GM19324 (cell line): ENCODE data around the gene PDE4B.
"Not testable (repeated sequence)": the region's sequence is repeated elsewhere in the genome, so short reads cannot be mapped to it uniquely, and the experiment has no call there.

Experiments used
- ATAC-seq: cut with Tn5 transposase; IDR thresholded peaks from one replicate; pipeline ENCODE4 v1.9.1; 2021; ENCODE audit warnings: mild to moderate bottlenecking, moderate library complexity; ENCODE audit not compliant: unreplicated experiment, low FRiP score

The PDE4B gene

DNA sequence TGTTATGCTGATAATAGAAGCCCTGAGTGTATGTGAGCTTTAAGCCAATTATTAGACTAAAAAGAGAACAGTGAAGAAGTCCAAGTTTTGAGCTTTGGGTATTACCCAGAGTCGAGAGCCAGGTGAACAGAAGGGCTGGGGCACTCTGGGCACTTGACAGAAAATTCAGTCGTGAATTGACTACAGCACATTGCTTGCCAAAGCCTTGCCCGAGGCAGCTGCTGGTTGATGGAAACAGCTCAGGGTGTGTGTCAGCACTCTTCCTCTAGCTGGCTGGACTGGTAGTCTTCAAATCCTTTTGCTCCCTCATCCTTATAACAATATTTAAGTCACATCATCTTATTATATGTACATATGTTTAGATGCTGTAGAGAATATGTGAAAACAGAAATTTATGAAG is 21.3 kb downstream of the PDE4B start:
- ATAC-seq, result no peak

DNA sequence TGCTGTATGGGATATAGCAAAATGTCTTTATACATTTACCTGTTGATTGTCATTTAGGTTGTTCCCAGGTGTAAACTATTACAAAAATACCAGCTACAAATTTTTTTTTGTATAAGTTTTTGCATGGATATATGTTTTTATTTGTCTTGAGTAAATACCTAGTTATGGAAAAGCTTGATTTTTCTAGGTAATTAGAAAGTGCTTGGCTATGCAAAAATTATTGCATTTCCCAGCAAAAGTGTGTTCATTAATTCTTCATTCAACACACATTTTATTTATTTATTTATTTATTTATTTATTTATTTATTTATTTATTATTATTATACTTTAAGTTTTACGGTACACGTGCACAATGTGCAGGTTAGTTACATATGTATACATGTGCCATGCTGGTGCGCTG is 22.1 kb downstream of the PDE4B start:
- no peak for ATAC-seq

DNA sequence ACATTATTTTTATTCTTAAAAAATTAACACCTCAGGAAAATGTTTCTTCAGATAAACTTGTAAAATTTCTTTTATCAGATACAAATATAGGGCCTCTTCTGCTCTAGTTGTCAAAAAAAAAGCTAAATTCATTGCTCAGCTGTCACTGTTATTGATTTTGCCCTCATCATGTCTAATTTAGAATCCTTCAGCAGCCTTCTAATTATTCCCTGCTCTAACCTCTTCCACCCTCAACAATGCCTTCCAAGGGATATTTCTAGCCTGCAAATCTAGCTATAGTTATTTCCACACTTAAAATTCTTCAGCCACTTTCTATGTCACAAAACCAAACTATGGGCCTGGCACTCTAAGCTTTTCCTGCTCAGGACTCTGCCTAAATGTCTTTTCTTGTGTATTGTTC is 25.2 kb downstream of the PDE4B start:
- no peak for ATAC-seq

DNA sequence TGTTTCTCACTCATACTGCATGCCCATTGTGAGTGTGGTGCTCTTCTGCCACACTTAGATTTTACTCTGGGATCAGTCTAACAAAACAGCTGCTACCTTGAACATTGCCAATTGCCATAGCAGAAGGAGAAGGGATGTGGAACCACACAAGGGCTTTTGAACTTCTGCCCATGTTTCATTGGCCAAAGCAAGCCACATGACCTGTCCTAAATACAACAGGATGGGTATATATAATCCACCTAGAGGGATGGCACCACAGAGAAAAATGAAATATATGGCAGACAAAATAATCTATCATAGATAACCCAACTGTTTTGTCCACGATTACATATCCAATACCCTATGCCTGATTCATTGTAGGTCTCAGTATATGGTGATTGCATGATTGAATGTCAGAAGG is 26.3 kb downstream of the PDE4B start:
- no peak for ATAC-seq

DNA sequence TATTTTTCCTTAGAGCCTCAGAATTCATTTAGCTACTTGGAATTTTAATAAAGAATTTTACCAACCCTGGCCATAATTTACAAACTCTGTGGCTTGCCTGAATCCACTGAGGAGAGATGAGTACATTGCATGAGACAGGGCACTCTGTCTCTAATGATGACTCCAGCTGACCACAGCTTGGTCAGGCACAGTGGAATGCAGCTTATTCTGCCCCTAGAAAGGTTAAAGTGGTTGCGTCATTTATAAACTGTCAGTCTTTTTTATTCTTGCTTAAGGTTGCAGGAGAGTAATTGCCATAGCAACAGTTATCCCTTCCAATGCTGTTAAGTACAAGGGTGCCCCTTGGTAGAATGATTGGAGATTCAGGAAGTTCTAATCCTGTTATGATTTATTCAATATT is 28.3 kb downstream of the PDE4B start:
- ATAC-seq, result no peak

DNA sequence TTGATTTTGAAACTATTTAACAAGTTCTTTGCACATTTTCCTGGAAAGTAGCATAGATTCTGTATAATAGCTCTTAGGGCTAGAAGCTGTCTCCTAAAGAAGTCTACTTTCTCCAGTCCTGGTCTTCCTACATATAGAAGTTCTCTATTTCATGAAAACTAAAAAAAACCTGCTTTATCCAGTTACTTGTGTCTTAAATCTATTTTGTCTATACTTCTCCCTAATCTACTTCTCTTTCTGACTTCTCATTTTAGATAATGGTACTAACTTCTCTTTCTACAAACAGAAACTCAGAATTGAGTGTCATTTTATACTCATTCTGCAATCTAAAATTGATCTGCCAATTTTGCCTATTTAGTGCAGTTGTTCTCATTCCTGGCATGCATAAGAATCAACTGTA is 28.7 kb downstream of the PDE4B start:
- no peak for ATAC-seq

DNA sequence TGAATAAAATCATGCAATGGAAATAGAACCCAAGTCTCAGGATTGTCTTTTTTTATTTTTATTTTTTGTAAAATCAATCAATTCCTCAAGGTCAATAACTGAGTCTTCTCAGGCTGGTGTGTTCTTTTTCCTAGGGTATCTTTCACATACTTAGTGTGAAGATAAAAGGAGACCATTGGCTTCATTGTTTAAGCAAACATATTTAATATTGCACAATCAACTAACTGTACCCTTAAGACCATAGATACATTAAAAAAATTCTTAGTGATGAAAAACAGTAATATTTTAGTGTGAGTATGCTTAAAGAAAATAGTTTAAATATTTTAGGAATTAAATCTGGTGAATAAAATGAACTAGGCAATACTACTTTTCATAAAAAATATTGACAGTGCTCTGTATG is 31.4 kb downstream of the PDE4B start:
- ATAC-seq, result no peak

DNA sequence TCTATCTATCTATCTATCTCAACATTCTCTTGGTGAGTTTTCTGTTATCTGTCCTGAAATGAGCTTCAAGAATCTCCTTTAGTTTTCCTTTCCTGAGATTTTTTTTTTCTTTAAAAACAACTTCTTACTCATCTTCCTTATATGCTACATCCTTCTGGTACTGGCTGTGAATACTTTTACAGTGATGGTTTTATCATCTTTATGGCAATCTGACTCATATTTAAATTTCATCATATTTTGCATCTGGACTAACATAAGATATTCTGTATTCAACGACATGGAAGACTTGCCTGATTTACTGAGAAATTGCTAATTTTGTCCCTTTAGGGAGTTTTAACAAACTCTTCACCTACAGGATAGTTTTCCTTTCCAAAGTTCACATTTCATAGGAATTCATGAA is 33.0 kb downstream of the PDE4B start:
- no peak for ATAC-seq

DNA sequence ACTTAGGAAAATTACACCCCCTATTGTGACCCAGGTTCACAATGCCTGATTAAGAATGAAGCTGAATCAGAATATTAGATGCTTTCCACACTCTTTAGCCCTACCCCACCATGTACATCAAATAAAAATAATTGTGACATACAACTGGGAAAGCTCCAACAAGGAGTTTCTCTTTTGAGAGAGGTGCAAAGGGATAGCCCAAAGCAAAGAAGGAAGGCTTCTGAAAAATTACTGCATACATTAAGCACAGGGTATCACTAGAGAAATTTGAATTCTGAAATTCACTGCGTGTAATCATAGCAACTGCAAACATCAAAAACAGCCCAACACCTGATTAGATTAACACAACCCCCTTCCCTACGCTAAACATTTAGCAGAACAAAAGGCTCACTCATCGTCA is 34.1 kb downstream of the PDE4B start:
- ATAC-seq, result no peak

DNA sequence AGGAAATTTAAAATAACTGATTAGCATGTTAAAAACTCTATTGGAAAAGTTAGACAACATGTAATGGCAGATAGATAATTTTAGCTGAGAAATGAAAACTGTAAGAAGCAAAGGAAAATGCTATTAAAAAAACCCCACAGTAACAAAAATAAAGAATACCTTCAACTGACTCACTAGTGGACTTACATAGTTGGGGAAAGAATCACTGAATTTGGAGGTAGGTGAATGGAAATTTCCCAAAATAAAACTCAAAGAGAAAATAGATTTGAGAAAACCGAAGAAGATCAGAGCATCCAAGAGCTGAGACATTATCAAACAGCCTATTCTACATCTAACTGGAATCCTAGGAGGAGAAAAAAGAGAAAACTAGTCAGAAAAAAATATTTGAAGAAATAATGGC is 34.7 kb downstream of the PDE4B start:
- ATAC-seq, result no peak

DNA sequence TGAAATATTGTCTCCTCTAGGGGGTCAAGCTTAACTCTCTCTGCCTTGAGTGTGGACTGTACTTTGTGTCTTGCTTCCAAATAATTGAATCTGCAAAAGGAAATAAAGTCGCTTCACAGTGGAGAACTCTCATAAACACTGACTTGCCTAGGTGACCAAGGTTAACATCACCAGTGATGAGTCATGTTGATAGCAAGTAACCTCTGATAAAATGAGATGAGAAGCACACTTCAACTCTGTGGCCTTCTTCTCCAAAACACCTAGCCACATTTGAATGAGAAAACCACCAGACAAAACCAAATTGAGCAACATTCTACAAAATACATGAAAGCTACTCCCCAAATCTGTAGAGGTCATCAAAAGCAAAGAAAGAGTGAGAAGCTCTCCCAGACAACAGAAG is 37.6 kb downstream of the PDE4B start:
- no peak for ATAC-seq

DNA sequence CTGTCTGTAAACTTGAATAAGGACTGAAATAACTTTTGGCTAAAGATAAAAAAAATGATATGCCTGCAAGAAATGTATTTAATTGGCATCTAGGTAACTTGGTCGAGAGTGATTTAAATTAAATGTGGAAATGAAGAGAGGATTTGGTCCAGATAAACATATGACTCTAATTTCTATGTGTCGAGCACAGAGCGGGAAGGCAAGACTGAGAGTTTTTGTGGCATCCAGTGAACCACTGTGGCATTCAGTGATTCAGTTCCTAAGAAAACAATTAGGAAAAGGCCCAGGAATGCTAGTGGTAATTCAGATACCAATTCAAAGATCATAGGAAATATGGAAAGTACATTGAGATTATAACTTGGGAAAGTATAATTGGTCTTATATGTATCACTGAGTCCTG is 39.6 kb downstream of the PDE4B start:
- no peak for ATAC-seq

DNA sequence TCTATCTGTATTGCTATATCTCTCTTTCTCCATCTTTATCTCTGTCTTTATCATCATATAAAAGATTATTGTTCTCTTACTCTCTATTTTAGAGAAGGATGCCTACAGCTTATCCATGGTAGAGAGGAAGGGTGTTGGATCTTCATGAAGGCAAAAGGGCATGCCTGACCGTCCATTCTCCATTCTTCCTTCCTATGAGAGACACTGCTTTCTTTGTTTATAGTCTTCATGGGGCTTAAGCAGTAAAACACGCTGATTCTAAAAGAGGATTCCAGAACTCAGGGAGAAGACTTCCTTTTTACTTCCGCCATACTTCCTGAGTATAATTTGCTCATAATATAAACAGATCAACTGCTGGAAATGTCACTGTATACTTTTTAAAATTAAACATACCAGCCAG is 44.0 kb downstream of the PDE4B start:
- ATAC-seq, result no peak

DNA sequence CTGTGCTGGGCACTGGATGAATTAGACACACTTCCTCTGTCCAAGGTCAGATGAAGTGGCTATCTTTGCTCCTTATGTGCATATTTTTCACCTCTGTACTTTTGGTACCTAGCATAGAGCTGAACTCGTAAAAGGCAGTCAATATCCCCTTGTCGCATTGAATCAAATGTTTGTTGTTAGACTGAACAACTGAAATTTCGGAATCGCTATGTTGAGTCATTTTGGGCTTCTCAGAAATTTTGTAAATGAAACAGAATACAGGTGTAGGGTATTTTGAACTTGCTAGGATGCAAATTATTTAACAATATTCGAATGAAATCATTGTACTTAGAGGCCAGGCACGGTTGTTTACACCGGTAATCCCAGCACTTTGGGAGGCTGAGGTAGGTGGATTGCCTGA is 48.0 kb downstream of the PDE4B start:
- ATAC-seq, result no peak

DNA sequence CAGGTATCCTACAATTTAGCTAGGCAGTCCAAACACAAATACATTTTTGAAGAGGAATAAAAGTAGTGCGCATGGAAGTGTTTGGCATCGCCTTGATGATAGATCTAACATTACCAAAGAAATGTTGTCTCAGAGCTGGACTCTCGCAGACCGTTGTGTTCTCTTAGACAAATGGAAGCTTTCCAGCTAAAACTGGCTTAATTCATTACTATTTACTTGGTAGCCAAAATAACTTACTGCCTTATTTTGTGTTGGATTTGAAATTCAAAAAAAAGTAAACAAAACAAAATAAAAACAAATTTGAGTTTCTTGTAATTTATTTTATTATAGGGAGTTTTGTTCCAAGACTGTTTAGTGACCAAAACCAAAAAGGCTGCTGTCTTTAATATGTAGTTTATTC is 51.6 kb downstream of the PDE4B start:
- ATAC-seq, result no peak

DNA sequence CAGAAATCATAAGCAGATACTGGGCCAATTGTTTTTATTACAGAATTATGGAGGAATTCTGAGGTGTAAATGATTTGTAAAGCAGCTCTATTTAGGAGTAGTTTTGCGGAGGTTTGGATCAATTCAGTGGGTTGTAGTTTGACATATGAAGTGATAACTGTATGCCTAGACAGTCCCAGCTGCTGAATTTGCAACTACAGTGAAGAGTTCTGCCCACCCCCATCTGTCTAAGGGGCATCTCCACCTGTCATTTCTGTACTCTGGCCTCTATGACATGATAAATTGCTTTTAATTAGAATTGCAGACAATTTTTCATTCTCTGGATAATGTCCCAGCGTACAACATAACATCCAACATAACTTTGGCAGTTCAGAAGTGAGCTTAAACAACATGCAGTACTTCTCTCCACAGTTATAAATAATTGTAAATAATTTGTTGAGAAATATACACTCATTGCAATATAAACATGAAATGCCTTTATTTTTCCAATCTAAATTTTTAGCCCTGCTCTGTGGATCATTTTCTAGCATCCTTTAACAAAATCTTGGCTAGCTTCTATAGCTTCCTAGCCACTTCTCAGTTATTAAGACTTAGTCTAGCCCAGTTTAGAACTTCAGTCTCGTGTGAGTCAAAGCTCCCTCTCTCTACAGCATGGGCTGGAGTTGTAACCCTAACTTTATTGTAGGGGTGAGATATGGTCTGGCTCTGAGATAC is 52.3 kb downstream of the PDE4B start:
- ATAC-seq, result no peak

DNA sequence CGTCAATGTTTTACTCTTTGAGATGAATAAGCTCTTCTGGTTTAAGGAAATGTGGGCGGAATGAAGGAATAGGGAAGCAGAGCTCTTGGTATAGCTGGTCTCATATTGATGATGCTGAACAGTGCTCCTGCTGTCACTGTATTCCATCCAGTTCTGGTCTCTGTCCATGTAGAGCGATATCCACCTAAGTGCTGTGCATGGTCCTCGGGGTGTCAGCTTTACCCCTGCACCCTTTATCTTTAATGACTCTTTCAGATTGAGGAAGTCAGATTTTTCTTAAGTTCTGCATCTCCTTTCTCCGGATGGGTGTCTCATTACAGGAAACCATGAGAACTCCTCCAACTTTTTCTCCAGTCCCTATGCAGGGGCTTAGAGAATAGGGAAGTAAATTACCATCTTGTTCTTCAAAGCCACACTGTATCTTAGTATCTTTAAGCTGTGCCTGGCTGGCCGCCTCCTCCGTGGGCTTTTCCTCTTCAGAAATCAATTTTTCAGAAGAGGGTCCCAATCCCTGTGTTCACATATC is 52.9 kb downstream of the PDE4B start:
- ATAC-seq, result no peak

DNA sequence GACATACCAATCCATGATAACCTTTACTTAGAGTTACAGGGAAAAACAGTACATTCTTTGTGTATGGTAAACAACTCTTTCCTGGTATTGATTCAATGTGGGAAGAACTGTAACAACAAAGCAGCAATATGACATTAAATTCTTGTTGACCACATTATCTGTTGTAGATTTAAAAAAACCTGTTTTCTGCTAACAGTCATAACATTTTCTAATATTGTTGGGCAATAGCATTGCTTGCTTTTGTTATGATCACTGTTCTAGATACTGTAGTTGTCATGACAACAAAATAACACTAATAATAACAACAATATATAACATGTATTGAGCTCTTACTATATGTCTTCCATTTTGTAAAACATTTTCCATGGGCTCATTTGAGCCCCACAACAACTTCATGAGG is 54.2 kb downstream of the PDE4B start:
- ATAC-seq, result no peak

DNA sequence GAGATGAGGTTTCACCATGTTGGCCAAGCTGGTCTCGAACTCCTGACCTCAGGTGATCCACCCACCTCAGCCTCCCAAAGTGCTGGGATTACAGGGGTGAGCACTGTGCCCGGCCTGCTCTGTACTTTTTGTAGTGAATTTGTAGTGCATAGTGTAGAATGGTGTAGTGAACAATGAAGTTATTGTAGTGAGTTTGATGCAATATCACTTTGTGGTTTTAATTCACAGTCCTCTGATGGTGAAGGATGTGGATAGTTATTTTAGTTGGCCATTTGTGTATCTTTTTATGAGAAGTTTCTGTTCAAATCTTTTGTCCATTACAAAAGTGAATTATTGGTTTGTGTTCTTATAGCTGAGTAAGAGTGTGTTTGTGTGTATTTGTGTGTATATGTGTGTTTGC is 57.6 kb downstream of the PDE4B start:
- no peak for ATAC-seq

DNA sequence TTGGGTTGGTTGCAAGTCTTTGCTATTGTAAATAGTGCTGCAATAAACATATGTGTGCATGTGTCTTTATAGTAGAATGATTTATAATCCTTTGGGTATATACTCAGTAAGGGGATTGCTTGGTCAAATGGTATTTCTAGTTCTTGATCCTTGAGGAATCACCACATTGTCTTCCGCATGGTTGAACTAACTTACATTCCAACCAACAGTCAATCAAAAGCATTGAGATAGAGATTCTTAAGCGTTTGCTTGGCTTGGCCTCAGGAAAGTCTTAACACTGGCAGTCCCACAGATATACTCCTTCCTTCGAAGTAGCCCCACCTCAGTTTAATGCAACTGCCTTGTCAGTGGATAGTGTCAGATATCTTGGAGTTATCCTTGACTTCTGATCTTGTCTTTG is 63.9 kb downstream of the PDE4B start:
- ATAC-seq, result not testable (repeated sequence)

DNA sequence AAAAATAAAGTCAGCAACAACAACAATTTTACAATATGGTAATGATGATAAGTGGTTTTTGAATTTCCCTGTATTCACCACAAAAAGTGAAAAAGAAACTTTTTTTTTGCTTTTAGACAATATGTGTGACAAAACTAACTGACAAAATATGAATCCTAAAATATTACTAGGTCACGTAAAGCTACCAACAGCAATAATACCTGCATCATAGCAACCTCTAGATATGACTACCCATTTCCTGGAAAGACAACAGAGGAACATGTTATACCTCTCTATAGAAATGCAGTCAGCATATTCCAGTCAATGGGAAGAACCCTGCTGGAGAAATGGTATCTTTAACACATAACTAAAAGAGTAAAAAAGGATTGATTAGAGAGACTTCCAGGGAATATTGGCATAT is 73.7 kb downstream of the PDE4B start:
- no peak for ATAC-seq

DNA sequence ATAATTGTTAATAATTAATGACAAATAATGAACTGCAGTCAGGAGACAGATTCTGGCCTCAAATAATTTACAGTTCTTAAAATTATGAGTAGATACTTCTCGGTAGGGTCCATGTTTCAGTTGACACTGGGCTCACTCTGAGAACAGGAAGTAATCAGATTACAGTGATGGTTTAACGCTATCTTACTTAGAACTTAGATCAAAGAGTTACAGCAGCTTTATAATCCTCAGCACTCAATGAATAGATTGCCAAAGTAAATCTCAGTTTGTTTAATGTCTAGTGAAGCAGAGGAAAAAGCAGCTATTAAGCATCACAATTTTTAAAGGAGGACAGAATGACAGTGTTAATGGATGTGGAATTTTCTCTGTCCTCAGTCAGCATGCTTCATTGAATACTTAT is 79.6 kb downstream of the PDE4B start:
- ATAC-seq, result no peak

DNA sequence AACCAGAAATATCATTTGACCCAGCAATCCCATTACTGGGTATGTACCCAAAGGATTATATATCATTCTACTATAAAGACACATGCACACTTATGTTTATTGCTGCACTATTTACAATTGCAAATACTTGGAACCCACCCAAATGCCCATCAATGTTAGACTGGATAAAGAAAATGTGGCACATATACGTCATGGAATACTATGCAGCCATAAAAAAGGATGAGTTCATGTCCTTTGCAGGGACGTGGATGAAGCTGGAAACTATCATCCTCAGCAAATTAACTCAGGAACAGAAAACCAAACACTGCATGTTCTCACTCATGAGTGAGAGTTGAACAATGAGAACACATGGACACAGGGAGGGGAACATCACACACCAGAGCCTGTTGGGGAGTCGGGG is 85.6 kb downstream of the PDE4B start:
- not testable (repeated sequence) for ATAC-seq
